ENCODE results near the gene PDGFB.

Gene PDGFB

GRCh38 chr22:39194098-39194497 is 50.7 kb downstream of the PDGFB start:
- DNase-seq, result no peak

GRCh38 chr22:39188809-39189208 is 56.0 kb downstream of the PDGFB start:
- DNase-seq, result no peak

GRCh38 chr22:39185601-39186012 is 59.2 kb downstream of the PDGFB start:
- DNase-seq, result no peak

GRCh38 chr22:39184586-39185577 is 59.9 kb downstream of the PDGFB start:
- DNase-seq, result no peak

GRCh38 chr22:39183991-39184585 is 60.7 kb downstream of the PDGFB start:
- no peak for DNase-seq

- no peak for DNase-seq
These were observed 62.2 kb downstream of the PDGFB start for GRCh38 chr22:39182478-39183030.

- DNase-seq, result no peak
These were observed 63.0 kb downstream of the PDGFB start for GRCh38 chr22:39181778-39182177.

- DNase-seq, result no peak
These were observed 63.4 kb downstream of the PDGFB start for GRCh38 chr22:39181356-39181755.

GRCh38 chr22:39179841-39180335 is 64.9 kb downstream of the PDGFB start:
- DNase-seq, result no peak

- DNase-seq, result no peak
These were observed 65.4 kb downstream of the PDGFB start for GRCh38 chr22:39179401-39179827.

- DNase-seq, result no peak
These were observed 66.3 kb downstream of the PDGFB start for GRCh38 chr22:39178206-39179111.

- DNase-seq, result no peak
These were observed 67.0 kb downstream of the PDGFB start for GRCh38 chr22:39177791-39178190.

- DNase-seq, result no peak
These were observed 67.4 kb downstream of the PDGFB start for GRCh38 chr22:39177456-39177775.

GRCh38 chr22:39176714-39177455 is 67.9 kb downstream of the PDGFB start:
- no peak for DNase-seq

GRCh38 chr22:39176143-39176713 is 68.6 kb downstream of the PDGFB start:
- DNase-seq, result no peak

- no peak for DNase-seq
These were observed 69.2 kb downstream of the PDGFB start for GRCh38 chr22:39175353-39176142.

- no peak for DNase-seq
These were observed 70.1 kb downstream of the PDGFB start for GRCh38 chr22:39174498-39175352.

GRCh38 chr22:39173787-39174497 is 70.8 kb downstream of the PDGFB start:
- no peak for DNase-seq

Data from DMS79 treated with DMSO at 0.1 percent for 48 hours (cell line).